Mucosa of descending colon (tissue), 3 donors: ENCODE results near the gene HMCN2. TPM values are rescaled to one million over a fixed set of nuclear protein-coding genes. Genes with fewer than 3 reads are reported as not detected.
A peak's percentile ranks its signal among the peaks of the same experiment; 100 is the strongest.

Source experiments
- ATAC-seq: fragments of 200-7000 bp; cut with Tn5 transposase; one replicate; pipeline ENCODE4 v1.9.1; 2020; ENCODE audit warnings: mild to moderate bottlenecking, moderate library complexity
- DNase-seq, 3 donors: peaks; one replicate each; pipeline ENCODE4 v3.0.0-alpha.2; 2020
- H3K36me3 ChIP-seq: fragments of 200-600 bp; one replicate; pipeline ENCODE4 v1.8.0; 2021; ENCODE audit warnings: low read depth, mild to moderate bottlenecking
- H3K4me1 ChIP-seq: fragments of 200-600 bp; one replicate; pipeline ENCODE4 v1.8.0; 2021; ENCODE audit warnings: low read depth, mild to moderate bottlenecking
- H3K4me3 ChIP-seq: fragments of 200-600 bp; one replicate; pipeline ENCODE4 v1.8.0; 2021; ENCODE audit warnings: mild to moderate bottlenecking
- H3K9me3 ChIP-seq: fragments of 200-600 bp; one replicate; pipeline ENCODE4 v1.8.0; 2021; ENCODE audit warnings: mild to moderate bottlenecking
- intact Hi-C, 2 donors: fragments of 100-400 bp; cut with DNase I in 1 of 2; cut with micrococcal nuclease in 1 of 2; formaldehyde crosslinking; loops; one replicate each; pipeline versions ENCODE4 v1.11.0 to v1.11.1; 2022; cut with DNase I, micrococcal nuclease
- total RNA-seq, 3 donors: library from RNA; stranded (reverse); fragmentation: NEBNext Ultra II Directional in 2 of 3; extraction: Animal tissue kit (Norgen Biotek cat#: 25700) in 2 of 3; gene quantifications; one replicate each; pipeline versions ENCODE4 v1.2.1 to v1.2.4, GENCODE V29; 2021 to 2023
- TF ChIP-seq, protein P1 (sequence below): fragments of 200-600 bp; IDR thresholded peaks from one replicate; pipeline ENCODE4 v1.8.0; 2022; ENCODE audit warnings: antibody characterized with exemption, mild to moderate bottlenecking
- donor health status: DM: no; HTN: no; CAD: no; lungs with moderate emphysema.
- donor health status: DM: no; HTN: no; CAD: no.
- donor health status: DM: no; HTN: yes; CAD: no.

HMCN2 gene
- total RNA-seq, 3 donors from 2014 or later = 28.1 to 40.5 (median 33.2) TPM

DNA sequence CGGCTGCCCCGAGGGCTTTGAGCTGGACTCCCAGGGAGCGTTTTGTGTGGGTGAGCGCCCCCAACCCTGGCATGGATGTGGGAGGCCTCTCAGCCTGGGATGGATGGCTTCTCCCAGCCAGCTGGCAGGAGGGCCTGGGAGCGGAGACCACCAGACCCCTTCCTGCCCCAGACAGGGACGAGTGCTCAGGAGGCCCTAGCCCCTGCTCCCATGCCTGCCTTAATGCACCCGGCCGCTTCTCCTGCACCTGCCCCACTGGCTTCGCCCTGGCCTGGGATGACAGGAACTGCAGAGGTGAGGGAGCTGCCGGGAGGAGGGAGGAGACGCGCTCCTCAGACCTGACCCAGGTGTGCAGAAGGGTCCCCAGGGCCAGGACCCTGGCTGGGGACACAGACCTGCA is 161.8 kb downstream of the HMCN2 start:
- intact Hi-C loops = no loop called here
- Histone ChIP-seq H3K4me1 (peaks cover 14% of the 10 kb centered on the region), H3K4me3 (no peak overlapping the region), H3K36me3 (no peaks in the 10 kb centered on the region), H3K9me3 (peaks cover 7% of the 10 kb centered on the region)
- no peak for ATAC-seq
- DNase-seq = no peak
- TF ChIP-seq, protein P1, sequence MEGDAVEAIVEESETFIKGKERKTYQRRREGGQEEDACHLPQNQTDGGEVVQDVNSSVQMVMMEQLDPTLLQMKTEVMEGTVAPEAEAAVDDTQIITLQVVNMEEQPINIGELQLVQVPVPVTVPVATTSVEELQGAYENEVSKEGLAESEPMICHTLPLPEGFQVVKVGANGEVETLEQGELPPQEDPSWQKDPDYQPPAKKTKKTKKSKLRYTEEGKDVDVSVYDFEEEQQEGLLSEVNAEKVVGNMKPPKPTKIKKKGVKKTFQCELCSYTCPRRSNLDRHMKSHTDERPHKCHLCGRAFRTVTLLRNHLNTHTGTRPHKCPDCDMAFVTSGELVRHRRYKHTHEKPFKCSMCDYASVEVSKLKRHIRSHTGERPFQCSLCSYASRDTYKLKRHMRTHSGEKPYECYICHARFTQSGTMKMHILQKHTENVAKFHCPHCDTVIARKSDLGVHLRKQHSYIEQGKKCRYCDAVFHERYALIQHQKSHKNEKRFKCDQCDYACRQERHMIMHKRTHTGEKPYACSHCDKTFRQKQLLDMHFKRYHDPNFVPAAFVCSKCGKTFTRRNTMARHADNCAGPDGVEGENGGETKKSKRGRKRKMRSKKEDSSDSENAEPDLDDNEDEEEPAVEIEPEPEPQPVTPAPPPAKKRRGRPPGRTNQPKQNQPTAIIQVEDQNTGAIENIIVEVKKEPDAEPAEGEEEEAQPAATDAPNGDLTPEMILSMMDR = no peak

DNA sequence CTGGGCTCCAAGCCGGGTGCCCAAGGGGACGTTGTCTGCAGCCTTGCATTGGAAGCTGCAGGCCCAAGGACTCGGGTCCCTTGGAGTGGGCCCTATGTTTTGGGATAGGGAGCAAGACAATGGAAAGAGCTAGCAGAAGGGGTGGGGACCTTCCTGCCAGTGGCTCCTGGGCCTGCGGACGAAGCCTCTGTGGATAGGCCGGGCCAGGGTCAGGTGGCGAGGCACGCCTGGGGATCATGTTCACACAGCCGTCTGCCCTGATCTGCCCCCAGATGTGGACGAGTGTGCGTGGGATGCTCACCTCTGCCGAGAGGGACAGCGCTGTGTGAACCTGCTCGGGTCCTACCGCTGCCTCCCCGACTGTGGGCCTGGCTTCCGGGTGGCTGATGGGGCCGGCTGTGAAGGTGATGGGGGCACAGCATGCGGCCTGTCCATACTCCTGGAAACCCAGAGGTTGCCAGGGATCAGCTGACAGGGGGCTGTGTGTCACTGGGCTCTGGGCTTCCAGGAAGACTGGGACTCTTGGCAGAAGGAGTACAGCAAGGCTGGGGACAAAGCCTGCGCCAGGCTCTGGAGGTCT is 162.6 kb downstream of the HMCN2 start:
- TF ChIP-seq, protein P1 = no peak

DNA sequence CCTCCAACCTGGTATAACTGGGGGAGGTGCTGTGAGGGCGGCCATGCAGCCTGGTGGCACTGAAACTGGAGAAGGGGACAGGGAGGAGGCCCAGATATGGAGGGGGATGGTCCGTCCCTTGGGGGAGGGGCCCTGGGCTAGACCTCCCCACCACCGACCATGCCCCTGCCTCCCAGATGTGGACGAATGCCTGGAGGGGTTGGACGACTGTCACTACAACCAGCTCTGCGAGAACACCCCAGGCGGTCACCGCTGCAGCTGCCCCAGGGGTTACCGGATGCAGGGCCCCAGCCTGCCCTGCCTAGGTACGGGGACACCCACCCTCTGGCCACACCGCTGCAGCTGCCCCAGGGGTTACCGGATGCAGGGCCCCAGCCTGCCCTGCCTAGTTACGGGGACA is 163.8 kb downstream of the HMCN2 start:
- Histone ChIP-seq H3K9me3 (peaks cover 7% of the 10 kb centered on the region), H3K4me1 (peaks cover 25% of the 10 kb centered on the region), H3K36me3 (no peaks in the 10 kb centered on the region), H3K4me3 (no peak overlapping the region)
- ATAC-seq (no peak), DNase-seq (no peak)
- intact Hi-C loops = no loop called here
- TF ChIP-seq, protein P1 = no peak

More for the DNA sequence above, 162.6 kb downstream of the HMCN2 start:
- Histone ChIP-seq H3K36me3 (no peaks in the 10 kb centered on the region), H3K9me3 (peaks cover 7% of the 10 kb centered on the region), H3K4me1 (peaks cover 18% of the 10 kb centered on the region), H3K4me3 (no peak overlapping the region)
- ATAC-seq = no peak
- intact Hi-C loops = no loop called here
- no peak for DNase-seq

DNA sequence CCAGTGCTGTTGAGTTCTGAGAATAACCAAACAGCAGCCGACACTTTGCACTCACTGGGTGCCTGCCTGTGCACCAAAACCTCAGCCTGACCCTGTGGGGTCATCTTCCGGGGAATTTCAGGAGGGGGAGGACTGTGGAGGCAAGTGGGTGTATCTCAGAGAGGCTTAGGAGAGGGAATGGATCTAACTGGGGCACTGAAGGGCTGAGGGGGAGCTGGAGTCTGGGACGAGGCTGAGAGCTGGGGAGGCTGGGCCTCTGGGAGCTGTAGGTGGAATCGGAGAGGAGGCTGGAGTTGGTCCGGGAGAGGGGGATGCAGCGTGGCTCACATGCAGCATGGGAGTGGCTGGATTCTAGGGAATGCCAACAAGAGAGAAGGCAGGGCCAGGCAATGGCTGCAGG is 164.3 kb downstream of the HMCN2 start:
- no peaks in the 10 kb centered on the region for H3K36me3 ChIP-seq
- H3K9me3 ChIP-seq = peaks cover 7% of the 10 kb centered on the region
- intact Hi-C loops = no loop called here
- ATAC-seq (no peak), DNase-seq (no peak)
- peaks cover 25% of the 10 kb centered on the region for H3K4me1 ChIP-seq
- H3K4me3 ChIP-seq = no peak overlapping the region
- TF ChIP-seq, protein P1 = no peak

DNA sequence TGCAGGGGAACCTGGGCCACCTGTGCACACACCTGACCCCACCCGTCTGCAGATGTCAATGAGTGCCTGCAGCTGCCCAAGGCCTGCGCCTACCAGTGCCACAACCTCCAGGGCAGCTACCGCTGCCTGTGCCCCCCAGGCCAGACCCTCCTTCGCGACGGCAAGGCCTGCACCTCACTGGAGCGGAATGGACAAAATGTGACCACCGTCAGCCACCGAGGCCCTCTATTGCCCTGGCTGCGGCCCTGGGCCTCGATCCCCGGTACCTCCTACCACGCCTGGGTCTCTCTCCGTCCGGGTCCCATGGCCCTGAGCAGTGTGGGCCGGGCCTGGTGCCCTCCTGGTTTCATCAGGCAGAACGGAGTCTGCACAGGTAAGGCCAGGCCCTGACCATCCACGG is 164.7 kb downstream of the HMCN2 start:
- H3K4me1 ChIP-seq = peaks cover 25% of the 10 kb centered on the region
- H3K36me3 ChIP-seq = no peaks in the 10 kb centered on the region
- ATAC-seq = no peak
- H3K9me3 ChIP-seq = peaks cover 7% of the 10 kb centered on the region
- intact Hi-C loops = no loop called here
- H3K4me3 ChIP-seq = no peak overlapping the region
- DNase-seq = peak in 1 of 3 donors; percentile 23
- TF ChIP-seq, protein P1 = no peak
